Osteoblast (primary cell): ENCODE results near the gene ITPRIP. TPM values are rescaled to one million over a fixed set of nuclear protein-coding genes. Genes with fewer than 3 reads are reported as not detected.

Experiments used
- DNase-seq: peaks from one replicate; pipeline ENCODE4 v3.0.0; 2011; ENCODE audit warnings: low spot score, mixed read lengths; ENCODE audit not compliant: insufficient read length; ENCODE audit errors: missing footprints
- H2AFZ ChIP-seq: 2 replicates; pipeline ENCODE4 v1.6.0; 2011; ENCODE audit warnings: mild to moderate bottlenecking, low read length
- H3K27ac ChIP-seq: 2 replicates; pipeline ENCODE4 v1.5.1; 2011; ENCODE audit warnings: mild to moderate bottlenecking, low read depth, low read length, moderate library complexity
- H3K27me3 ChIP-seq: 2 replicates; pipeline ENCODE4 v1.6.0; 2012; ENCODE audit warnings: mild to moderate bottlenecking, control low read depth, inconsistent platforms, low read length, moderate library complexity; ENCODE audit not compliant: insufficient read depth
- H3K36me3 ChIP-seq: 2 replicates; pipeline ENCODE4 v1.5.1; 2011; ENCODE audit warnings: mild to moderate bottlenecking, low read length, control low read depth, moderate library complexity; ENCODE audit not compliant: insufficient read depth
- H3K4me1 ChIP-seq: 2 replicates; pipeline ENCODE4 v1.5.1; 2011; ENCODE audit warnings: mild to moderate bottlenecking, low read length, control low read depth, moderate library complexity; ENCODE audit not compliant: insufficient read depth
- H3K4me2 ChIP-seq: 2 replicates; pipeline ENCODE4 v1.6.0; 2011; ENCODE audit warnings: mild to moderate bottlenecking, low read length; ENCODE audit not compliant: insufficient read depth
- H3K4me3 ChIP-seq: fragments of 200-600 bp; sonication (generic); 3 replicates; pipeline ENCODE4 v1.5.1; 2012; ENCODE audit warnings: mild to moderate bottlenecking, low read length, inconsistent platforms; ENCODE audit not compliant: insufficient read depth
- H3K79me2 ChIP-seq: 2 replicates; pipeline ENCODE4 v1.6.0; 2012; ENCODE audit warnings: mild to moderate bottlenecking, low read length, control low read depth, inconsistent platforms; ENCODE audit not compliant: insufficient read depth
- H3K9me3 ChIP-seq: 2 replicates; pipeline ENCODE4 v1.5.1; 2011; ENCODE audit warnings: low read depth, low read length, control low read depth
- H4K20me1 ChIP-seq: 2 replicates; pipeline ENCODE4 v1.6.0; 2012; ENCODE audit warnings: mild to moderate bottlenecking, low read length, control low read depth; ENCODE audit not compliant: insufficient read depth
- total RNA-seq: library from RNA; depleted of rRNA; stranded (reverse); fragments of >200 nt; gene quantifications from 2 replicates; pipeline ENCODE4 v1.2.3, GENCODE V29; 2012
- TF ChIP-seq, protein P1 (sequence below): IDR thresholded peaks from 2 replicates; pipeline ENCODE4 v1.5.1; 2011; ENCODE audit warnings: mild to moderate bottlenecking, low read depth, low read length, moderate library complexity; ENCODE audit errors: extremely low read depth

The ITPRIP gene
- total RNA-seq, 1 donor = 14.8 TPM

DNA sequence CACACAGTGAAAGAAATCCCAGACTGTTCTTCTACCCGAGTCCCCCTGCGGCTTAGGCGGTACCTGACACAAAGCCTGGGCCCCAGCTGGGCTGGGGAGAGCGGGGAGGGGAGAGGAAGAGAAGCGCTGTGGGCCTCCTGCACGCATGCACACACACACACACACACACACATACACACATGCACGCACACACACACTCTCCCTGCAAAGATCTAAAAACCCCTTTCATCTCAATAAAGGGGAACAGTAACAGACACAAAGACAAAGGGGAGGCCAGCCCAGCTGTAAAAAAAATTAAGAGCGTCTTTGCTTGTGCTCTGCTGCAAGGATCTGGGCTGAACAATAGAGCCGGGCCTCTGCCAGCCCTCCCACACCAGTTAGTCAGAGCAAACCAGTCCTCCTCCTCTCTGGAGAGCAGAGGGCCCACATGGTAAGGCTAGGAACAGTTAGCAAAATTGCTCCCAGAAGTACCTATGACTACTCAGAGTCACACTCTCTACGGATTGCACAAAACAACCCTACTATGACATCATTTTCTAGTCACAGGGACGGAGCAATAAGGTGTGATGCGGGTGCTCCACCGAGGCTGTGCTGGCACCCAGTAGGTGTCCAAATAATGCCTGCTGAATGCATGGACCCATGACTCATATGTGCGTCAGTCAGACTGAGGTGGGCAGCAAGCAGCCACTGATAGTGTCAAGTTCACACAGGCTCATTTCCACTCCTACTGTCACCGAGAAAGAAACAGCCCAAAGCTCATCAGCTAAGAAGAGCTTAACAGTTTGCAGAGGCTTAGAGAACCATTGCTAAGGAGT, 9.2 kb downstream of the ITPRIP start:
- Histone ChIP-seq H3K27ac (peak overlapping the region; percentile 98), H3K4me2 (peak overlapping the region; percentile 86), H3K36me3 (peaks cover 22% of the 10 kb centered on the region), H3K4me1 (peaks cover 83% of the 10 kb centered on the region), H3K79me2 (peaks cover 82% of the 10 kb centered on the region), H2AFZ (no peak overlapping the region), H3K27me3 (no peaks in the 10 kb centered on the region), H3K9me3 (no peaks in the 10 kb centered on the region), H4K20me1 (peaks cover 18% of the 10 kb centered on the region), H3K4me3 (peak overlapping the region; percentile 59)
- DNase-seq = peak; percentile 94
- TF ChIP-seq, protein P1, sequence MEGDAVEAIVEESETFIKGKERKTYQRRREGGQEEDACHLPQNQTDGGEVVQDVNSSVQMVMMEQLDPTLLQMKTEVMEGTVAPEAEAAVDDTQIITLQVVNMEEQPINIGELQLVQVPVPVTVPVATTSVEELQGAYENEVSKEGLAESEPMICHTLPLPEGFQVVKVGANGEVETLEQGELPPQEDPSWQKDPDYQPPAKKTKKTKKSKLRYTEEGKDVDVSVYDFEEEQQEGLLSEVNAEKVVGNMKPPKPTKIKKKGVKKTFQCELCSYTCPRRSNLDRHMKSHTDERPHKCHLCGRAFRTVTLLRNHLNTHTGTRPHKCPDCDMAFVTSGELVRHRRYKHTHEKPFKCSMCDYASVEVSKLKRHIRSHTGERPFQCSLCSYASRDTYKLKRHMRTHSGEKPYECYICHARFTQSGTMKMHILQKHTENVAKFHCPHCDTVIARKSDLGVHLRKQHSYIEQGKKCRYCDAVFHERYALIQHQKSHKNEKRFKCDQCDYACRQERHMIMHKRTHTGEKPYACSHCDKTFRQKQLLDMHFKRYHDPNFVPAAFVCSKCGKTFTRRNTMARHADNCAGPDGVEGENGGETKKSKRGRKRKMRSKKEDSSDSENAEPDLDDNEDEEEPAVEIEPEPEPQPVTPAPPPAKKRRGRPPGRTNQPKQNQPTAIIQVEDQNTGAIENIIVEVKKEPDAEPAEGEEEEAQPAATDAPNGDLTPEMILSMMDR = no peak

GRCh38 chr10:104328646-104328895, 9.7 kb downstream of the ITPRIP start:
- Histone ChIP-seq H3K4me1 (peaks cover 81% of the 10 kb centered on the region), H3K9me3 (no peaks in the 10 kb centered on the region), H3K79me2 (peaks cover 82% of the 10 kb centered on the region), H3K36me3 (peaks cover 26% of the 10 kb centered on the region), H3K4me3 (peak overlapping the region; percentile 59), H3K27ac (peak overlapping the region; percentile 98), H4K20me1 (peaks cover 19% of the 10 kb centered on the region), H3K27me3 (no peaks in the 10 kb centered on the region), H3K4me2 (peak overlapping the region; percentile 86), H2AFZ (no peak overlapping the region)
- DNase-seq = no peak
- TF ChIP-seq, protein P1 = no peak

GRCh38 chr10:104327745-104328645, 10.3 kb downstream of the ITPRIP start:
- peak; percentile 96 for DNase-seq
- H2AFZ ChIP-seq = no peak overlapping the region
- no peaks in the 10 kb centered on the region for H3K9me3 ChIP-seq
- H3K36me3 ChIP-seq = peaks cover 26% of the 10 kb centered on the region
- H3K4me2 ChIP-seq = peak overlapping the region; percentile 86
- peaks cover 82% of the 10 kb centered on the region for H3K79me2 ChIP-seq
- peaks cover 21% of the 10 kb centered on the region for H4K20me1 ChIP-seq
- H3K4me3 ChIP-seq = peak overlapping the region; percentile 59
- H3K4me1 ChIP-seq = peaks cover 77% of the 10 kb centered on the region
- H3K27ac ChIP-seq = peak overlapping the region; percentile 98
- no peaks in the 10 kb centered on the region for H3K27me3 ChIP-seq
- TF ChIP-seq, protein P1 = peak; percentile 14

- TF ChIP-seq, protein P1 = no peak
- H3K27ac ChIP-seq = peak overlapping the region; percentile 98
- H3K9me3 ChIP-seq = no peaks in the 10 kb centered on the region
- H3K36me3 ChIP-seq = peaks cover 25% of the 10 kb centered on the region
- no peaks in the 10 kb centered on the region for H3K27me3 ChIP-seq
- H3K4me1 ChIP-seq = peaks cover 75% of the 10 kb centered on the region
- peak overlapping the region; percentile 59 for H3K4me3 ChIP-seq
- H4K20me1 ChIP-seq = peaks cover 23% of the 10 kb centered on the region
- peaks cover 82% of the 10 kb centered on the region for H3K79me2 ChIP-seq
- peak overlapping the region; percentile 86 for H3K4me2 ChIP-seq
- no peak overlapping the region for H2AFZ ChIP-seq
- DNase-seq = no peak
Measured at GRCh38 chr10:104326991-104327610, 11.2 kb downstream of the ITPRIP start.
